Osteoblast (primary cell): ENCODE results near the gene RYR2. TPM values are rescaled to one million over a fixed set of nuclear protein-coding genes. Genes with fewer than 3 reads are reported as not detected.
A peak's percentile ranks its signal among the peaks of the same experiment; 100 is the strongest.

Experiments used
- DNase-seq: peaks from one replicate; pipeline ENCODE4 v3.0.0; 2011; ENCODE audit warnings: low spot score, mixed read lengths; ENCODE audit not compliant: insufficient read length; ENCODE audit errors: missing footprints
- H2AFZ ChIP-seq: 2 replicates; pipeline ENCODE4 v1.6.0; 2011; ENCODE audit warnings: mild to moderate bottlenecking, low read length
- H3K27ac ChIP-seq: 2 replicates; pipeline ENCODE4 v1.5.1; 2011; ENCODE audit warnings: mild to moderate bottlenecking, low read depth, low read length, moderate library complexity
- H3K27me3 ChIP-seq: 2 replicates; pipeline ENCODE4 v1.6.0; 2012; ENCODE audit warnings: mild to moderate bottlenecking, control low read depth, inconsistent platforms, low read length, moderate library complexity; ENCODE audit not compliant: insufficient read depth
- H3K36me3 ChIP-seq: 2 replicates; pipeline ENCODE4 v1.5.1; 2011; ENCODE audit warnings: mild to moderate bottlenecking, low read length, control low read depth, moderate library complexity; ENCODE audit not compliant: insufficient read depth
- H3K4me1 ChIP-seq: 2 replicates; pipeline ENCODE4 v1.5.1; 2011; ENCODE audit warnings: mild to moderate bottlenecking, low read length, control low read depth, moderate library complexity; ENCODE audit not compliant: insufficient read depth
- H3K4me2 ChIP-seq: 2 replicates; pipeline ENCODE4 v1.6.0; 2011; ENCODE audit warnings: mild to moderate bottlenecking, low read length; ENCODE audit not compliant: insufficient read depth
- H3K4me3 ChIP-seq: fragments of 200-600 bp; sonication (generic); 3 replicates; pipeline ENCODE4 v1.5.1; 2012; ENCODE audit warnings: mild to moderate bottlenecking, low read length, inconsistent platforms; ENCODE audit not compliant: insufficient read depth
- H3K79me2 ChIP-seq: 2 replicates; pipeline ENCODE4 v1.6.0; 2012; ENCODE audit warnings: mild to moderate bottlenecking, low read length, control low read depth, inconsistent platforms; ENCODE audit not compliant: insufficient read depth
- H3K9me3 ChIP-seq: 2 replicates; pipeline ENCODE4 v1.5.1; 2011; ENCODE audit warnings: low read depth, low read length, control low read depth
- H4K20me1 ChIP-seq: 2 replicates; pipeline ENCODE4 v1.6.0; 2012; ENCODE audit warnings: mild to moderate bottlenecking, low read length, control low read depth; ENCODE audit not compliant: insufficient read depth
- CTCF ChIP-seq: IDR thresholded peaks from 2 replicates; pipeline ENCODE4 v1.5.1; 2011; ENCODE audit warnings: mild to moderate bottlenecking, low read depth, low read length, moderate library complexity; ENCODE audit errors: extremely low read depth
- total RNA-seq: library from RNA; depleted of rRNA; stranded (reverse); fragments of >200 nt; gene quantifications from 2 replicates; pipeline ENCODE4 v1.2.3, GENCODE V29; 2012

The RYR2 gene
- total RNA-seq, 1 donor = not detected

GRCh38 chr1:237065903-237066302 is 23.9 kb downstream of the RYR2 start:
- H4K20me1 ChIP-seq = no peaks in the 10 kb centered on the region
- no peak for DNase-seq
- H3K9me3 ChIP-seq = no peaks in the 10 kb centered on the region
- H3K4me1 ChIP-seq = no peaks in the 10 kb centered on the region
- no peak overlapping the region for H2AFZ ChIP-seq
- no peak overlapping the region for H3K4me2 ChIP-seq
- no peaks in the 10 kb centered on the region for H3K79me2 ChIP-seq
- TF ChIP-seq CTCF = no peak
- H3K36me3 ChIP-seq = no peaks in the 10 kb centered on the region
- H3K4me3 ChIP-seq = no peak overlapping the region
- no peaks in the 10 kb centered on the region for H3K27me3 ChIP-seq
- H3K27ac ChIP-seq = no peak overlapping the region

- Histone ChIP-seq H3K4me1 (no peaks in the 10 kb centered on the region), H4K20me1 (no peaks in the 10 kb centered on the region), H3K79me2 (no peaks in the 10 kb centered on the region), H3K36me3 (no peaks in the 10 kb centered on the region), H3K4me3 (no peak overlapping the region), H3K27me3 (no peaks in the 10 kb centered on the region), H3K9me3 (no peaks in the 10 kb centered on the region), H2AFZ (no peak overlapping the region), H3K4me2 (no peak overlapping the region), H3K27ac (no peak overlapping the region)
- no peak for DNase-seq
- no peak for TF ChIP-seq CTCF
Observed at GRCh38 chr1:237070519-237070918, 28.5 kb downstream of the RYR2 start.

- no peaks in the 10 kb centered on the region for H3K4me1 ChIP-seq
- no peak for DNase-seq
- no peaks in the 10 kb centered on the region for H3K9me3 ChIP-seq
- no peak overlapping the region for H2AFZ ChIP-seq
- no peaks in the 10 kb centered on the region for H3K36me3 ChIP-seq
- H3K79me2 ChIP-seq = no peaks in the 10 kb centered on the region
- TF ChIP-seq CTCF = no peak
- no peak overlapping the region for H3K27ac ChIP-seq
- no peaks in the 10 kb centered on the region for H4K20me1 ChIP-seq
- no peak overlapping the region for H3K4me3 ChIP-seq
- no peak overlapping the region for H3K4me2 ChIP-seq
- H3K27me3 ChIP-seq = no peaks in the 10 kb centered on the region
Observed at GRCh38 chr1:237071641-237072420, 29.8 kb downstream of the RYR2 start.

- H3K4me2 ChIP-seq = no peak overlapping the region
Observed at GRCh38 chr1:237074371-237075117, 32.6 kb downstream of the RYR2 start.

More at GRCh38 chr1:237074371-237075117, 32.6 kb downstream of the RYR2 start:
- H3K79me2 ChIP-seq = no peaks in the 10 kb centered on the region
- no peak overlapping the region for H3K27ac ChIP-seq
- peak; percentile 57 for DNase-seq
- H2AFZ ChIP-seq = no peak overlapping the region
- no peaks in the 10 kb centered on the region for H3K36me3 ChIP-seq
- H3K9me3 ChIP-seq = no peaks in the 10 kb centered on the region
- H3K4me1 ChIP-seq = no peaks in the 10 kb centered on the region
- no peaks in the 10 kb centered on the region for H3K27me3 ChIP-seq
- no peak overlapping the region for H3K4me3 ChIP-seq
- no peaks in the 10 kb centered on the region for H4K20me1 ChIP-seq
- no peak for TF ChIP-seq CTCF
